Suppressor macrophage (primary cell): ENCODE results near the gene PLCG1.

Experiments used
- DNase-seq, 4 experiments: peaks; one replicate each; pipeline ENCODE4 v3.0.0-alpha.2; 2020 to 2022

The PLCG1 gene

GRCh38 chr20:41180599-41181333 is 43.4 kb downstream of the PLCG1 start:
- DNase-seq = no peak

DNA sequence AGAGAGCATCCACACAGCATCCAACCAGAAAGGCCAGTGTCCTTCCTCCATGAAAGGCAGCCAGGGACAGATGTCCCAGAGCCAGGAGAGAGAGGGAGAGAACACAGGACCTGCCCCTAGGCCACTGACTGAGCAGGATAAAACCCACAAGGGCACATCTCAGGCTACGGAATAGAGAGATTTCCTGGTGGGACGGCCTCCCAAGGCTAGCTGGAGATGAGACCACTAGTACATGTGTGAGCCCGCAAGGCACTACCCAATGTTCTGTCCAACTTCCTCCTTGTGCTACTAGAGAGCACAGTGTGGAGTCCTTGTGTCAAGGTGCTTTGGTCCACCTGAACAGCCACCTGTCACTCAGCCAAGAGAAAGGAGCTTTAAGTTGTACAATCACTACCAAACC is 44.2 kb downstream of the PLCG1 start:
- DNase-seq = no peak

DNA sequence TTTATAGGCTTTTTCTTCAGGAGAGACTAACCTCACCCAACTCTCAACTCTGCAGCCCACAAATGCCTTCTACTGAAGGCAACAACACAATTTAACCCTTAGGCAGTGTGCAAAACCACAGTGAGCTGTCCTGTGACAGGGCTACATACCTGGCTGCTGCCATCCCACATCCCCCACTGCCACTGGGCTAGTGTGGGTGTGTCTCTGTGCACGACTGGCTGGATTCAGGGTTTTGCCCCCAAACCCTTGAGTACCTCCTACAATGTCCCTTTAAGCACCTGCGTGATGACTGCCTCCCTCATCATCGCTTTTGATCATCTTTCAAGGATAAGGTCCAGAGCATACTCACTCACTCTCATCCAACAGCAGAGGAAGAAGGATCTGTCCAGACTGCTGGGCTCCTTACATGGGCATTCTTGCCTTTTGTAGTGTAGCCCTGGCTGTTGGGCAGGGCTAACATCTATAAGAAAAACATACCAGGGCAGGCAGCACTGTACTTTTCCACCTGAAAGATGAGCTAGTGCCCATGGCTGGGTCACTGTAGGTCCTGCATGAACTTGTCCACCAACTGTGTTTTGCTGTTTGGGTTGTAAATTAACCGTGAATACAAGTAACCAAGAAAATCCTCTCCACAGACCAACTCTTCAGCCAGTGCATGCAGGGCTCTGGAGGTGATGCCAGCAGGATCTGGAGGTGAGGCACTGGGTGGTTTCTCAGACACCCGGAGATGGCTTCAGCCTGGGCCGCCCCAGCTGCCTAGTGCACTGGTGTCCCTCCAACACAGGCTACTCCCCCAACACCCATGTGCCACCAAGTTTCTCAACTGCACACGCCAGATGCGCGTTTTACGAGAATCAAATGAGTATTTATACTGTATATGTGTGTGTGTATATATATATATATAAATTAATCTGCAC is 45.2 kb downstream of the PLCG1 start:
- no peak for DNase-seq

GRCh38 chr20:41183391-41183790 is 46.0 kb downstream of the PLCG1 start:
- DNase-seq = no peak

GRCh38 chr20:41183831-41184230 is 46.5 kb downstream of the PLCG1 start:
- no peak for DNase-seq

- DNase-seq = no peak
Measured at GRCh38 chr20:41185013-41185757, 47.8 kb downstream of the PLCG1 start.

- no peak for DNase-seq
Measured at GRCh38 chr20:41187668-41188067, 50.3 kb downstream of the PLCG1 start.

DNA sequence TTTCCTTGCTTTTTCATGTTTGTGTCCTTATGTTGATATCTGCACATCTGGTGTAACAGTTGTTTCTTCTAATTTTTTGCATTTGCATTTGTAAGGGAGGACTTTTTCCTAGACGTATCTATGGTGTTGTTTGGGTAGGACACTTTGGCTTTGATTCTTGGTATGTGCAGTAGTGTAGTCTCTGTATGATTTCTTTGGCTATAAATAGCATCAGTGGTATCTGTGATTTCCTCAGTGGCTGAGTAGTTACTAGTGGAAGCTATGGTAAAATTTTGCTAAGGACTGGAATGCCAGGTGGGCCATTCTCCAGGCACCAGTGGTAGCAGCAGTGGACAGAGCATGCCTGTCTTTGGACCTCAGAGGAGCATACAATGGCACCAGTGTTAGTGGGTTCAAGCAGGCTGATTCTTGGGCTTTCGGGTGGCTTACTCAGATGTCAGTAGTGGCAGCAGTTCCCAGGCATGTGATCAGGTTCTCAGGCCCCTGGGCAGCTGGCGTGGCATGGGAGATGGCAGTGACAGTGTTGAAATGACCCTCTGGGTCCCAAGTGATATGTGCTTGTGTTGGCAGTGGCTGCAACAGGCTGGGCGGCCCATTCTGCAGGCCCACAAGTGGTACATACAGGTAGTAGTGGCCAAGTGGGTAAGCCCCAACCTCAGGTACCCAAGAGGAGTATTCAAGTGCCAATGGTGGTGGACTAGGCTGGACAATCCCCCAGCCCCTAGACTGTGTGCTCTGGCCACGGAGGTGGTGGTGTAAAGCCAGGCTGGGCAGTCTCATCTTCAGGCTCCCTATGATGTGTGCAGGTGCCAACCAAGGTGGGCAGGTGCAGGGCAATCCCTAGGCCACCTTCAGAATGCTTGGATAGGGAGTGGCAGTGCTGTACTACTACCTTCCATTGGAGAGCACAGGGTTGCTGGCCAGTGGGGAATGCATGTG is 54.5 kb downstream of the PLCG1 start:
- no peak for DNase-seq

DNA sequence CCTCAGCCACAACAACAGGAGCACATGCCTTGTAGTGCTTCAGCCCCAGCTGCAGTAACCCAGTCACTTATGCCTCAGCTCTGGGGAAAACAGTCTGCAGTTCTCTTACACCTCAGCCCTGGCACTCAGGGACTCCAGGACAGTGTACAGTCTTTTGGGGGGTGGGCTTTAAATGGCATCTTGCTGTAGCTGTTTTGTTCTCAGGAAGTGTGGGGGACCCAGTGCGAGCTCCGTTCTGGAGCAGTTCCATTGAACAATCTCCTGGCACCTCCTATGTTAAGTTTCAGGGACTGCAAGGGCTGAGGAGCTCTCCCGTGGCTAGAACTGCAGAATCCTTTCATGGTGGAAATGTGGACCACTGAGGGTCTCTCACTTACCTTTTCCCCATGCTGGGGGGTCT is 55.2 kb downstream of the PLCG1 start:
- DNase-seq = no peak

- DNase-seq = no peak
Measured at GRCh38 chr20:41196653-41197225, 59.4 kb downstream of the PLCG1 start.

DNA sequence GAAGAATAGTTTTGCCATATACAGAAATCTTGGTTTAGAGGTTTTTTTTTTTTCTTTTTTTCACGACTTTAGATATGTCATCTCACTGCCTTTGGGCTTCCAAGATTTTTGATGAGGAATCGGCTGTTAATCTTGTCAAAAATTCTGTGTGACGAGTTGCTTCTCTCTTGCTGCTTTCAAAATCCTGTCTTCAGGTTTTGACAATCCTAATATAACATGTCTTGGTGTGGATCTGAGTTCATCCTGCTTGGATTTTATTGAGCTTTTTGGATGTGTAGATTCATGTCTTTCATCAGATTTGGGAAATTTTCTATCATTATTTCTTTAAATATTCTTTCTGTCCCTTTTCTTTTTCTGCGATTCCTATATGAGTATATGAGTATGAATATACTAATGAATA is 61.1 kb downstream of the PLCG1 start:
- no peak for DNase-seq

DNA sequence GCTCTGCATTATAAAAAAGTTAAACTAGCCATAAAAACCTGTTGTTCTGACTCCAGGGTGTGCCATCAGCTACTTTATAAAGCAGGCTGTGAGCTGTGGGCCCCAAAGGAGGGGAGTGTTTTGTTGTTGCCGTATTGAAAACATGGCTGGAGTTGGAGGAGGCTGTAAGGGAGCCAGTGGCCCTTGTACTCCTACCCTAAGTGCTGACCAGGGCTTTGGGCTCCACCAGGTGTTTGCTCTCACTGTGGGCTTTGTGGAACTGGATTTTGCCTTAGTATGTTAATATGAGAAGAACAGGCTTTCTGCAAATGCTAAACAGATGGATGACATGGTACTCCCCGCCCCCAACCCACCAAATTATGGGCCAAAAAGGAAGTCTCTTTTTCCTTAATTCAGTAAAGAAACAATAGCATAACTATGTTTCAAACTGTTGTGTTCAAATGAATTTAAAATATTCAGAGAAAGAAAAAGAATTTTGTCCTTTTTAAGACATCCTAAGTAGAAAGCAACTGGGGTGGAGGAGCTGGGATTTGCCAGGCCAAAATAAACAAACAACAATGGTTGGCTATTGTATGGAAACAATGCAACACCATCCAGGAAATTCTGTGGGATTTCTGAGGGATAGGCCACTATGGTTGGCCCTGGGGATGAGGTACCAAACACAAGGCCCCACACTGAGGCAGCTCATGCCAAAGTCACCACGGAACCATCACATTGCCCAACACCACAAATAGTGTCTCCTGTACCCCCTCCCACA is 63.3 kb downstream of the PLCG1 start:
- no peak for DNase-seq

DNA sequence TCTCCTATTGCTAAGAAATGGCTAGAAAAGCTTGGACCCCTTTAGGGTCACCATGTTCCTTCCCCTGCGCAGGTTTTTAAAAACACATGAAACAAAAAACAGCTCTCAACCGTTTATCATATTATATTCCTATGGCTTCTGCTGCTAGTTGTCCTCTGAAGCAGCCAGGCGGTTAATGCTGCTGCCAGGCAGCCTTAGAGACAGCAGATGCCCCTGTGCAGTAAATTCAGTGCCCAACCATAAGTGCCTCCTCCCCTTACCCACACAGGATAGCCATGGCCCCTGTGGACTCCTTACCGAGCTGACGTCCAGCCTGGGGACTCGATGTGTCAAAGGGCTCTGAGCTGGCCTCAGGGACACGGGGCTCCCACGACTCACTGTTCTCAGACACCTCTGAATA is 64.4 kb downstream of the PLCG1 start:
- DNase-seq = no peak

DNA sequence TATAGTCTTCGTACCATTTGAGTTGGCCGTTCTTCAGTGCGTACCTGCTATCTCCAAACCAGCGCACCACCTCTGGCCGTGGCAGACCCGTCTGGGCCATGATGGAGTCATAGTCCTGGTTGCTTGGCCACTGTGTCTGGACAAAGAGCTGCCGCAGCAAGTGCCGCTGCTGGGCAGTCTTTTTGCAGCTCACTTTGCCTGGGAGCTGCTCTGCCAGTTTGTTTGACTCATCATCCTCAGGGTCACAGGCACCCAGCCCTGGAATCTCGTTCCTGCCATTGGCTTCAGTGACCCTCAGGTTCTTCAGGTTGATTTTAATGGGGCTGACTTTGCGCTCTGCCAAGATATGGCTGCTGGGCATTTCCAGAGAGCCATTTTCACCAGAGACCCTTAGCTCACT is 65.1 kb downstream of the PLCG1 start:
- no peak for DNase-seq

DNA sequence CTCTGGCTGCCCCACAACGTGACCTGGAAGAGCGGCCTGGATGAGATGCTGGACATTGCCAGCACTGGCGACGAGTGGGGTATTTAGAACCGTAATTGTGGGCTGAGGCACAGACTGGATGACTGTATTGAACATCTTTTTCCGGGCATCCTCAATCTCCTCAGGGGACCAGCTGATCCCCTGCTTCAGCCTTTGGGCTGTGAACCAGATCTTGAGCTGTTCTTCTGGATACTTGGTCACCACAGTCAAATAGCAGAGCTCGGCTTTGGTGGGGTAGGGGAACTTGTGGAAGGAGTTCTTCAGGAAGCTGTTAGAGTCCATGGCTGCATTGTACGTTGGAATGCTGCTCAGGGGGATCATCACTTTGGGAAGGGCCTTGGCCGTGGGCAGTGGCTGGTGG is 66.3 kb downstream of the PLCG1 start:
- no peak for DNase-seq

GRCh38 chr20:41204304-41205265 is 67.2 kb downstream of the PLCG1 start:
- DNase-seq = no peak

DNA sequence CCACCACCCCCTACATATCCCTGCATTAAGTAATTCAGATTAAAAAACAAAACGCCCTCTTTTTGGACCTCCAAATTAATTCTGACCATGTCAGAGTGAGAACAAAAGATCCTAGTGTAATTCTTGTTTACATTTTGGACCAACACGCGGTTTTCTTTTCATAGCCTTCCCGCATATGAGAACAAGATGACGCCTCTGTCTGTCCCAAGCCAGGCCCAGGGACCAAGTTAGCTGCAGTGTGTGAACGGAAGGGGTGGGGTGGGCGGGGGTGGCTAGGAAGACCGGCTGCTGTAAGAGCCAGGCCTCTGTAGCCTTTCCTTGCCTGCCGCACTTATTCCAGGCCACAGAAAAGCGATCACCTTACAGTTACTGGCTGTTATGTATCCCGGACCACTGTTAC is 68.0 kb downstream of the PLCG1 start:
- DNase-seq = no peak

GRCh38 chr20:41213150-41213820 is 75.9 kb downstream of the PLCG1 start:
- DNase-seq = no peak

DNA sequence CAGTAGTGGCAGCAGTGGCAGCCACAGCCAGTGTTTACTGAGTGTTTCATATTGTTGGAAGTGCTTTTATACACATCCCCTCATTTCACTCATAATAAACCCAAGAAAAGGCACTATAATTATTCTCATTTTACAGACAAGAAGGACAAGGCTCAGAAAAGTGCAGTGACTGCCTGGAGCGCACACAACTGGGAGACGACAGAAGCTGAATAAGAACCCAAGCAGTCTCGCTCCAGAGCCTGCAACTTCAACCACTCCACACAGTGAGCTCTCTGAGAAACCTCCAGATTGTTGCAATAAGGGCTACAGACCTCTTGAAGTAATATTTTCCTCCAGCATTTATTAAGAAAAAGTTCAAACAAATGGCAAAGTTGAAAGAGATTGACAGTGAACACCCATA is 76.9 kb downstream of the PLCG1 start:
- no peak for DNase-seq
